Caco-2 (cell line): ENCODE data around the gene KRTAP10-6. TPM values are rescaled to one million over a fixed set of nuclear protein-coding genes. Genes with fewer than 3 reads are reported as not detected.
"Not testable (repeated sequence)": the region's sequence is repeated elsewhere in the genome, so short reads cannot be mapped to it uniquely, and the experiment has no call there.

Experiments used
- BruUV-seq: library from RNA; stranded (reverse); fragments of 400-500 nt; replicated peaks from 2 replicates; lab custom pipeline; 2021; lab: Mats Ljungman, UMichigan
- CTCF ChIA-PET: fragments of 300-600 bp; sonication (Branson Sonifier 250); formaldehyde crosslinking; loops from one replicate; lab custom pipeline; 2022; ENCODE audit warnings: antibody characterized with exemption; lab: Charles Lee
- POLR2A ChIA-PET: fragments of 300-600 bp; sonication (Branson Sonifier 250); formaldehyde crosslinking; loops from one replicate; lab custom pipeline; 2022; ENCODE audit warnings: antibody characterized with exemption; lab: Charles Lee
- DNase-seq, 2 experiments: peaks; one replicate each; pipeline versions ENCODE4 v3.0.0 to v3.0.0-alpha.2; 2020 to 2022
- H3K27me3 ChIP-seq: replicated peaks from 2 replicates; pipeline ENCODE4 v1.6.0; 2011; ENCODE audit warnings: low read length; ENCODE audit not compliant: control insufficient read depth, insufficient read depth
- H3K36me3 ChIP-seq: 2 replicates; pipeline ENCODE4 v1.5.1; 2011; ENCODE audit warnings: low read length; ENCODE audit not compliant: control insufficient read depth, insufficient read depth
- H3K4me1 ChIP-seq: fragments of 250-450 bp; sonication (Bioruptor Pico); 2 replicates; pipeline ENCODE4 v1.5.1; 2020; ENCODE audit warnings: mild to moderate bottlenecking
- H3K4me3 ChIP-seq: 2 replicates; pipeline ENCODE4 v1.5.1; 2011; ENCODE audit warnings: low read depth, mild to moderate bottlenecking, control low read depth, low read length
- H3K9me3 ChIP-seq: fragments of 250-450 bp; sonication (Bioruptor Pico); 2 replicates; pipeline ENCODE4 v1.5.1; 2020; ENCODE audit warnings: mild to moderate bottlenecking, moderate library complexity
- H3K27ac Mint-ChIP-seq: one replicate; pipeline ENCODE4 v1.8.0; 2022; ENCODE audit warnings: mixed read lengths; ENCODE audit not compliant: unreplicated experiment
- H3K27me3 Mint-ChIP-seq: one replicate; pipeline ENCODE4 v1.8.0; 2022; ENCODE audit warnings: mixed read lengths; ENCODE audit not compliant: insufficient read depth, unreplicated experiment
- H3K36me3 Mint-ChIP-seq: one replicate; pipeline ENCODE4 v1.8.0; 2022; ENCODE audit warnings: mild to moderate bottlenecking, mixed read lengths; ENCODE audit not compliant: insufficient read depth, unreplicated experiment
- H3K4me1 Mint-ChIP-seq: one replicate; pipeline ENCODE4 v1.8.0; 2022; ENCODE audit warnings: low read depth, mixed read lengths; ENCODE audit not compliant: unreplicated experiment
- H3K4me3 Mint-ChIP-seq: one replicate; pipeline ENCODE4 v1.8.0; 2022; ENCODE audit warnings: mild to moderate bottlenecking, moderate library complexity, mixed read lengths; ENCODE audit not compliant: unreplicated experiment
- H3K9me3 Mint-ChIP-seq: one replicate; pipeline ENCODE4 v1.8.0; 2022; ENCODE audit warnings: mixed read lengths; ENCODE audit not compliant: unreplicated experiment
- CTCF ChIP-seq, 2 experiments: fragments of 200-600 bp in 1 of 2; IDR thresholded peaks; 1 replicate in 1 of 2; 2 replicates in 1 of 2; pipeline versions ENCODE4 v1.5.1 to v1.8.0; 2011 to 2022; ENCODE audit warnings: antibody characterized with exemption in 1 of 2, control low read depth in 1 of 2, inconsistent platforms in 1 of 2, low read depth in 1 of 2, low read length in 1 of 2, mild to moderate bottlenecking in 1 of 2, moderate library complexity in 1 of 2; ENCODE audit not compliant: insufficient read depth in 1 of 2, severe bottlenecking in 1 of 2, unreplicated experiment in 1 of 2
- intact Hi-C: fragments of 100-400 bp; cut with micrococcal nuclease; formaldehyde crosslinking; loops from one replicate; pipeline ENCODE4 v1.10.0; 2022; ENCODE audit not compliant: unreplicated experiment
- total RNA-seq: library from RNA; stranded (reverse); gene quantifications from 2 replicates; pipeline ENCODE4 v1.2.3, GENCODE V29; 2022

Gene KRTAP10-6
- total RNA-seq, 1 experiment from 2014 or later = not detected

GRCh38 chr21:44603109-44603875 lies 11.0 kb upstream of the KRTAP10-6 start:
- CTCF ChIA-PET = no interaction called here
- H3K36me3 ChIP-seq = no peaks in the 10 kb centered on the region
- Mint-ChIP-seq H3K9me3 (peaks cover 8% of the 10 kb centered on the region), H3K4me3 (no peak overlapping the region), H3K4me1 (no peaks in the 10 kb centered on the region), H3K27ac (no peak overlapping the region), H3K27me3 (peaks cover 6% of the 10 kb centered on the region), H3K36me3 (no peaks in the 10 kb centered on the region)
- POLR2A ChIA-PET = no interaction called here
- H3K4me1 ChIP-seq = no peaks in the 10 kb centered on the region
- no peak for TF ChIP-seq CTCF (IDR thresholded peaks at IDR 0.05; ENCODE audit: insufficient read depth in 1 of 2, low read depth in 1 of 2, low read length in 1 of 2, severe bottlenecking in 1 of 2, unreplicated experiment in 1 of 2)
- DNase-seq = no peak
- intact Hi-C loops = no loop called here
- H3K27me3 ChIP-seq = no peaks in the 10 kb centered on the region
- H3K9me3 ChIP-seq = no peaks in the 10 kb centered on the region
- H3K4me3 ChIP-seq = no peak overlapping the region
- no TSS peak for BruUV-seq

GRCh38 chr21:44602463-44602850 lies 10.2 kb upstream of the KRTAP10-6 start:
- no peaks in the 10 kb centered on the region for H3K36me3 Mint-ChIP-seq
- H3K27me3 ChIP-seq = no peaks in the 10 kb centered on the region
- H3K4me1 ChIP-seq = no peaks in the 10 kb centered on the region
- H3K27me3 Mint-ChIP-seq = peaks cover 10% of the 10 kb centered on the region
- no peaks in the 10 kb centered on the region for H3K9me3 ChIP-seq
- no peak for TF ChIP-seq CTCF (IDR thresholded peaks at IDR 0.05; ENCODE audit: insufficient read depth in 1 of 2, low read depth in 1 of 2, low read length in 1 of 2, severe bottlenecking in 1 of 2, unreplicated experiment in 1 of 2)
- H3K36me3 ChIP-seq = no peaks in the 10 kb centered on the region
- no peak overlapping the region for H3K27ac Mint-ChIP-seq
- H3K4me3 Mint-ChIP-seq = no peak overlapping the region
- ChIA-PET POLR2A (no interaction called here), CTCF (no interaction called here)
- peaks cover 17% of the 10 kb centered on the region for H3K9me3 Mint-ChIP-seq
- DNase-seq = no peak
- H3K4me3 ChIP-seq = no peak overlapping the region
- no TSS peak for BruUV-seq
- intact Hi-C loops = no loop called here
- peaks cover 7% of the 10 kb centered on the region for H3K4me1 Mint-ChIP-seq

DNA sequence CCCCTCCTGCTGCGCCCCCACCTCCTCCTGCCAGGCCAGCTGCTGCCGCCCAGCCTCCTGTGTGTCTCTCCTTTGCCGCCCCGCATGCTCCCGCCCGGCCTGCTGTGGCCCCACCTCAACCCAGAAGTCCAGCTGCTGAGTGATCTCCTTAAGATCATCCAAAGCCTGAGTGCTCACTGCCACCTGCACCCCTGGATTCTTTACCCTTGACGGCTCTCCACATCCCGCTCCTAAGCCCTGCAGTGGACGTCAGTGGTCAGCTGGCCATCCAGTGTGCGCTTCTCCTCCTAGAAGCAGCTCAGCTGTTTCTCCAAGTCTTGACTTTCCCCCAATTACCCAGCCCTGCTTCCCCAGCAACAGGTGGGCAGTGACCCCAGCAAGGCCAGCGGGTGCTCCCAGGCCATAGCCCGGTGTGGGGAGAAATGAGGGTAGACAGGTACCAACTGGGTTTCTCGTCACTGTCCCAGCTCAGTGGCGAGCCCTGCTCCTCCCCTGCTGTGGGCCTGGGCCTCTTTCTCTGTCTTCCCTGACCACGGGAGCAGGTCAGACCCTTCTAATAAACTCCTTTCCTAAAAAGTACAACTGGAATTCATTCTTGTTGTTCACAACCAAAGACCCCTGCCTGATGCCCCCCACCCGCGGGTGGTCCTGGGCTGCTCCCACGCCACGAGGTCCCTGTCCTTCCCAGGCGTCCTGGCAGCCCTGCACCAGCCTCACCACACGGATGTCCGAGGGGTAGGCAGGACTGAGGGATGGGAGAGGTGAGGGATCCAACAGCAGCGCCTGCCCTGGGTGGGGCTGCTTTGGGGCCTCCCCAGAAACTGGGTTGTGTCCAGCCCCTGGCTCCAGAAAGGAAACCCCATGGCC lies 9.5 kb upstream of the KRTAP10-6 start:
- Histone ChIP-seq H3K4me3 (no peak overlapping the region), H3K27me3 (no peaks in the 10 kb centered on the region), H3K36me3 (no peaks in the 10 kb centered on the region), H3K4me1 (no peaks in the 10 kb centered on the region), H3K9me3 (no peaks in the 10 kb centered on the region)
- H3K27ac Mint-ChIP-seq = no peak overlapping the region
- DNase-seq = no peak
- no TSS peak for BruUV-seq
- peaks cover 18% of the 10 kb centered on the region for H3K9me3 Mint-ChIP-seq
- H3K36me3 Mint-ChIP-seq = no peaks in the 10 kb centered on the region
- ChIA-PET POLR2A (no interaction called here), CTCF (interaction anchor here (0.7 kb wide), 1 partner anchor 18 kb away, joined by 3 read pairs; no protein-coding TSS in a partner anchor)
- intact Hi-C loops = no loop called here
- peaks cover 7% of the 10 kb centered on the region for H3K4me1 Mint-ChIP-seq
- H3K27me3 Mint-ChIP-seq = peaks cover 10% of the 10 kb centered on the region
- no peak overlapping the region for H3K4me3 Mint-ChIP-seq
- TF ChIP-seq CTCF (IDR thresholded peaks at IDR 0.05; ENCODE audit: insufficient read depth in 1 of 2, low read depth in 1 of 2, low read length in 1 of 2, severe bottlenecking in 1 of 2, unreplicated experiment in 1 of 2) = no peak

GRCh38 chr21:44601091-44601490 lies 8.8 kb upstream of the KRTAP10-6 start:
- H3K9me3 ChIP-seq, BruUV-seq, H3K27ac Mint-ChIP-seq, intact Hi-C loops, H3K4me3 Mint-ChIP-seq, H3K36me3 Mint-ChIP-seq, H3K36me3 ChIP-seq, POLR2A ChIA-PET, DNase-seq, CTCF ChIA-PET, H3K4me1 Mint-ChIP-seq, H3K27me3 ChIP-seq, H3K4me1 ChIP-seq, H3K4me3 ChIP-seq: not testable (repeated sequence)
- Mint-ChIP-seq H3K27me3 (peaks cover 10% of the 10 kb centered on the region), H3K9me3 (peaks cover 18% of the 10 kb centered on the region)
